GM18505 (cell line): Measurements from ENCODE around the gene IL1RAP.

Source experiments
- ATAC-seq: cut with Tn5 transposase; IDR thresholded peaks from one replicate; pipeline ENCODE4 v1.9.1; 2021; ENCODE audit not compliant: unreplicated experiment
- POLR2A ChIP-seq: IDR thresholded peaks from 4 replicates; pipeline ENCODE4 v1.6.1; 2011; ENCODE audit warnings: borderline replicate concordance; ENCODE audit not compliant: insufficient read depth, insufficient read length; ENCODE audit errors: extremely low read depth

Gene IL1RAP

GRCh38 chr3:190686011-190686410 is 172.1 kb downstream of the IL1RAP start:
- no peak for TF ChIP-seq POLR2A
- ATAC-seq = no peak

DNA sequence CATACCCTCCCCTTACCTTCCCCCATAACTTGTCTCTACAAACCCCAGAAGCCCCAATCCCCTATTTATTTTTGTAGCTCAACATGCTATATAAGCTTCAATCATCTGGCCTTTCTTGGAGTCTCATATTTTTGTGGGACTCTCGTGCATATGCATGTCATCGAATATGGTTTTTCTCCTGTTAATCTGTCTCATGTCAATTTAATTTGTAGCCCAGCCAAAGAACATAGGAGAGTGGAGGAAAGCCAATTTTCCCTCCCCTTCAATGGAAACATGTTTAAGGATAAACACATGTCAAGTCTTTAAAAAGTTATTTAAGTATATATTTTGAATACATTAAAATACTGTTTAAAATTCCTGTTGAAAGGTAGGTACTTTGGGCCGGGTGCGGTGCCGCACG is 176.4 kb downstream of the IL1RAP start:
- ATAC-seq = no peak
- TF ChIP-seq POLR2A = no peak

DNA sequence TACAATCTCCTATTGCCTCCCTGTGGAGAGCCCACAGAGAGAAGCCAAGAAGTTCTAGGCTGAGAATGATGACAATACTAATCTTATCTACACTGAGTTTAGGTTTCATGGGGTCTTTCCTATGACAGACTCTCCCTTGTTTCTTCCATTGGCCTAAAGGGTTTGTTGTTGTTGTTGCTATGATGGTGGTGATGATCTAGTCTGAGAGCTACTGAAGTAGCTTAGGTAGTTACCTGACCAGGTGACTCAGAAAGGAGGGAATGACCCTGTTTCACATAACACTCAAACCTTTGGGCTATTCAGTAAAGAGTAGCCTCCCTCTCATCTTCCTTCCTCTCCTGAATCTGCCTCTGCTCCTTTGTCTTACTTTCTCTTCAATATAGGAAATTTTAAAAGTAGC is 178.4 kb downstream of the IL1RAP start:
- TF ChIP-seq POLR2A = no peak

GRCh38 chr3:190694335-190695001 is 180.6 kb downstream of the IL1RAP start:
- ATAC-seq = no peak
- no peak for TF ChIP-seq POLR2A

More for the DNA sequence above, 178.4 kb downstream of the IL1RAP start:
- ATAC-seq = no peak

DNA sequence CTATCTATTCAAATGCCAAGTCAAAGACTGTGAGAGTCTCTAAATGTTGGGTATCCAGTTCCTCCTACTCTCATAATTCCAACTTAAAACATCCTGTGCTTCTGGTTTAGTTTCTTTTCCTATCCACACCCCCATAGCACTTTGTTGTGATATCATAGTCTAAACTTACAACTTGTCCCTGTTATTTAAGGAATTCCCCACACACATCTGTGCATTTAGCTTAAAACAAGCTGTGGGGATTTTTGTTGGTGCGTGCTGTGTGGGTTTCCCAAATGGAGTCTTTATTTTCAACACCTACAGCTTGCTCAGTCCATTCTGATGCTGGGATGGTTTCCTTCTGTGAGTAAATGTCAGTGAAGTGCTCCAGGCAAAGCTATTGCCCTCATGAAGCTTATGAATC is 181.3 kb downstream of the IL1RAP start:
- no peak for TF ChIP-seq POLR2A
- no peak for ATAC-seq

DNA sequence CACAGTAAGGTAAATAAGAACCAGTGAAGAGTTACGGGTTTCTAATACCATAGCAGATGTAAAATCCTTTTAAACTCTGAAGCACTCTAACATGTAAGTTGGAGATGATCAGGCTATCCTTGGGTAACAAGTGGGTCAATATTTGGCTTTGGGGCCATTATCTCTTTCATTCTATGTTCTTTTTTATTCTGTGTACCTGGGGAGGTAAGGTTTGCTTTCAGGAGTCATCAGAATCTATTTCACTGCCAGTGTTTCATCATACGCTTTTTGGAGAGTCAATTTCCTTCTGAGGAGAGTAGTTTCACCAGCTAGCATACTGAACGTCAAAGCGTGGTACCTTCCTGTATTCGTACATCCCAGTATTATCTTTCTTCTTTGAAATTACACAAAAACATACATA is 182.1 kb downstream of the IL1RAP start:
- TF ChIP-seq POLR2A = no peak
- no peak for ATAC-seq

GRCh38 chr3:190696777-190697501 is 183.1 kb downstream of the IL1RAP start:
- no peak for TF ChIP-seq POLR2A
- no peak for ATAC-seq

- no peak for ATAC-seq
- no peak for TF ChIP-seq POLR2A
Measured at GRCh38 chr3:190697502-190697830, 183.6 kb downstream of the IL1RAP start.

DNA sequence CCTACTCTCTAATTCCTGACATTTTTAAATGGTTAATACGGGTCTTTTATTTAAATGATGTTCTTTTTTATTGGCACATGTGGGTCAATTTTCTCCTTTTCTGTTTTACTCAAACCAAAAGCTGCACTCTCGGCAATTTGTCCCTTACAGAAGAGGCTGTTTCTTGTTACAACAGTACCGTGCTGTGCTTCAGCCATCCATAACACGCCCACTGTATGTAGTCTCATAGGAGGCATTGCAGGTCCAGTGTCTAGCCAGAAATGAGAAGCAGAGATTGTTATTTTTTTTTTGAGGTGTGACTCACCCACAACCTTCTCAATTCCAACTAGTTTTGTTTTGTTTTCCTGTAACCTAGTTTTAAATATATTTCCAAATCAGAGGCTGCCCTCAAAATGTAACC is 184.0 kb downstream of the IL1RAP start:
- ATAC-seq = no peak
- no peak for TF ChIP-seq POLR2A

DNA sequence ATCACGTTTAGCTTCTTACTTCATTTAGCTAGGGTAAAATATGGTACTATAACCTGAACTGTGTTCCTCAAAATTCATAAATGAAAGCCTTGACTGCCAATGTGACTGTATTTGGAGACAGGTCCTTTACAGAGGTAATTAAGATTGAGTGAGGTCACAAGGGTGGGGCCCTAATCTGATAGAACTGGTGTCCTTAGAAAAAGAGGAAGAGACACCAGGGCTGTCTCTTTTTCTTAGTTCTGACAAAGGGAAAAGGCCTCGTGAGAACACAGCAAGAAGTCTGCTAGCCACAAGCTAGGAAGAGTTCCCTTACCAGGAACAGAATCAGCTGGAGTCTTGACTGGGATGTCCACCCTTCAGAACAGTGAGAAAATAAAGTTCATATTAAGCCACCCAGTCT is 185.9 kb downstream of the IL1RAP start:
- ATAC-seq = no peak
- no peak for TF ChIP-seq POLR2A

GRCh38 chr3:190701096-190701532 is 187.2 kb downstream of the IL1RAP start:
- no peak for ATAC-seq
- TF ChIP-seq POLR2A = no peak

DNA sequence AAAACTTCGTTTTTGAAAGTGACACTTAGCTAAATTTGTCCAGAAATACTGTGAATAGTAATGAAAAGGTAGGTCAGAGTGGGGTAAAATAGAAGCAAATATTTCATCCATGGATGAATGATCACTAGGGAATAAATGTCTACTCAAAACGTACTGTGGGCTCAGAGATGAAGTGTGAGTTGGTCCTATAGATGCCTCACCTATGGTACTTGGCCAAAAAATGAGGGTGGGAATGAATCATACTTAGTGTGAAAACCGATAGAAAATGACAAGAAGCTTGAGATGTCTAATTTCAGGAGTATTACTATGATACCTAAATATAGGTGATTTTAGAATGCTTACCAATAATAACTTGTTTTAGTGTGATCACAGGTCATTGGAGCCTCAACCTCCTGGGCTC is 192.7 kb downstream of the IL1RAP start:
- ATAC-seq = no peak
- no peak for TF ChIP-seq POLR2A
